HG03159 (cell line): Measurements from ENCODE around the gene SDR42E1.
"Not testable (repeated sequence)": the region's sequence is repeated elsewhere in the genome, so short reads cannot be mapped to it uniquely, and the experiment has no call there.

Source experiments
- ATAC-seq: cut with Tn5 transposase; IDR thresholded peaks from one replicate; pipeline ENCODE4 v1.9.1; 2021; ENCODE audit warnings: mild to moderate bottlenecking, moderate library complexity; ENCODE audit not compliant: unreplicated experiment

The SDR42E1 gene

GRCh38 chr16:82006036-82006435 lies 5.2 kb downstream of the SDR42E1 start:
- ATAC-seq: no peak

- no peak for ATAC-seq
Observed at GRCh38 chr16:82005027-82005830, 6.0 kb downstream of the SDR42E1 start.

- no peak for ATAC-seq
Observed at GRCh38 chr16:82004601-82005000, 6.7 kb downstream of the SDR42E1 start.

GRCh38 chr16:82002831-82003230 lies 8.4 kb downstream of the SDR42E1 start:
- ATAC-seq: no peak

- no peak for ATAC-seq
Observed at GRCh38 chr16:81997738-81998137, 13.5 kb downstream of the SDR42E1 start.

- ATAC-seq: no peak
Observed at GRCh38 chr16:81996664-81997509, 14.4 kb downstream of the SDR42E1 start.

GRCh38 chr16:81995651-81996050 lies 15.6 kb downstream of the SDR42E1 start:
- no peak for ATAC-seq

- no peak for ATAC-seq
Observed at GRCh38 chr16:81994485-81994884, 16.8 kb downstream of the SDR42E1 start.

GRCh38 chr16:81992859-81993258 lies 18.4 kb downstream of the SDR42E1 start:
- ATAC-seq: no peak

- no peak for ATAC-seq
Observed at GRCh38 chr16:81987706-81988105, 23.6 kb downstream of the SDR42E1 start.

GRCh38 chr16:81987121-81987520 lies 24.1 kb downstream of the SDR42E1 start:
- ATAC-seq: no peak

GRCh38 chr16:81977335-81977942 lies 33.8 kb downstream of the SDR42E1 start:
- ATAC-seq: not testable (repeated sequence)

- ATAC-seq: no peak
Observed at GRCh38 chr16:81975637-81976036, 35.6 kb downstream of the SDR42E1 start.

GRCh38 chr16:81973737-81974136 lies 37.5 kb downstream of the SDR42E1 start:
- no peak for ATAC-seq

GRCh38 chr16:81971853-81972252 lies 39.4 kb downstream of the SDR42E1 start:
- no peak for ATAC-seq

- ATAC-seq: no peak
Observed at GRCh38 chr16:81967358-81967757, 43.9 kb downstream of the SDR42E1 start.

- ATAC-seq: no peak
Observed at GRCh38 chr16:81964808-81965207, 46.5 kb downstream of the SDR42E1 start.

GRCh38 chr16:81956213-81956948 lies 54.9 kb downstream of the SDR42E1 start:
- ATAC-seq: no peak

- no peak for ATAC-seq
Observed at GRCh38 chr16:81951564-81951963, 59.7 kb downstream of the SDR42E1 start.

- no peak for ATAC-seq
Observed at GRCh38 chr16:81946206-81946605, 65.1 kb downstream of the SDR42E1 start.

- ATAC-seq: no peak
Observed at GRCh38 chr16:81945665-81946064, 65.6 kb downstream of the SDR42E1 start.
